AG09309 (cell line): ENCODE data around the gene SLC18B1.

Experiments used
- DNase-seq: peaks from one replicate; pipeline ENCODE4 v3.0.0-alpha.2; 2010; ENCODE audit warnings: low read depth
- H3K4me3 ChIP-seq: 2 replicates; pipeline ENCODE4 v1.5.1; 2011; ENCODE audit warnings: mild to moderate bottlenecking, low read depth, low read length, moderate library complexity; ENCODE audit not compliant: control insufficient read depth
- TF ChIP-seq, protein P1 (sequence below): IDR thresholded peaks from 2 replicates; pipeline ENCODE4 v1.5.1; 2011; ENCODE audit warnings: mild to moderate bottlenecking, low read depth, low read length, inconsistent platforms; ENCODE audit not compliant: insufficient read depth, control insufficient read depth; ENCODE audit errors: missing control alignments

Gene SLC18B1

GRCh38 chr6:132800656-132801055, 2.2 kb upstream of the SLC18B1 start:
- H3K4me3 ChIP-seq: no peak overlapping the region
- DNase-seq: no peak
- TF ChIP-seq, protein P1, sequence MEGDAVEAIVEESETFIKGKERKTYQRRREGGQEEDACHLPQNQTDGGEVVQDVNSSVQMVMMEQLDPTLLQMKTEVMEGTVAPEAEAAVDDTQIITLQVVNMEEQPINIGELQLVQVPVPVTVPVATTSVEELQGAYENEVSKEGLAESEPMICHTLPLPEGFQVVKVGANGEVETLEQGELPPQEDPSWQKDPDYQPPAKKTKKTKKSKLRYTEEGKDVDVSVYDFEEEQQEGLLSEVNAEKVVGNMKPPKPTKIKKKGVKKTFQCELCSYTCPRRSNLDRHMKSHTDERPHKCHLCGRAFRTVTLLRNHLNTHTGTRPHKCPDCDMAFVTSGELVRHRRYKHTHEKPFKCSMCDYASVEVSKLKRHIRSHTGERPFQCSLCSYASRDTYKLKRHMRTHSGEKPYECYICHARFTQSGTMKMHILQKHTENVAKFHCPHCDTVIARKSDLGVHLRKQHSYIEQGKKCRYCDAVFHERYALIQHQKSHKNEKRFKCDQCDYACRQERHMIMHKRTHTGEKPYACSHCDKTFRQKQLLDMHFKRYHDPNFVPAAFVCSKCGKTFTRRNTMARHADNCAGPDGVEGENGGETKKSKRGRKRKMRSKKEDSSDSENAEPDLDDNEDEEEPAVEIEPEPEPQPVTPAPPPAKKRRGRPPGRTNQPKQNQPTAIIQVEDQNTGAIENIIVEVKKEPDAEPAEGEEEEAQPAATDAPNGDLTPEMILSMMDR: no peak

DNA sequence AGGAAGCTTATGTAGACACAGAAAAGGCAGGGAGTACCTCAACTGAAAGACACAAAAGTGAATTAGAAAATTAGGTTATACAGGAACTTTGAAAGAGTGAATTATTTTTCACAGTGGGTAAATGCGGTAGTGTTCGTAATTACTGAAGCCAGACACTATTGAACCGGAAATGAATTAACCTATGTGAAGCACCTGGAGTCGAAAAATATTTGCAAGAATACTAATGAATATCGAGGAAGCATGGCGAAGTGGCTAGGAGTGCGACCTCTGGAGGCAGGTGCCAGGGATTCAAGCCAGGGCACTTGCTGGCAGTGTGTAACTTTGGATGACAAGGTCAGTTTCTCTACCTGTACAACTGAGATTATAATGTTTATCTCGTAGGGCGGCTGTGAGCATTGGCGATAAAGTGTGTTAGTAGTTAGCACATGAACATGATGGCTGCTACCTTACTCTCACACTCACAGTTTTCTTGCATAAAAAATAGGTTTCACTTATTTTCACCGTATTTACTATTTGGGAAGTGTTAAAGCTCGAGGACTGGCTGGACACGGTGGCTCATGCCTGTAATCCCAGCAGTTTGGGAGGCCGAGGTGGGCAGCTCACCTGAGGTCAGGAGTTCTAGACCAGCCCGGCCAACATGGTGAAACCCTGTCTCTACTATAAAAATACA, 567 bp upstream of the SLC18B1 start:
- H3K4me3 ChIP-seq: peak overlapping the region; percentile 80
- DNase-seq: no peak
- TF ChIP-seq, protein P1: peak; percentile 86

GRCh38 chr6:132795461-132795860, 3.0 kb downstream of the SLC18B1 start:
- no peak overlapping the region for H3K4me3 ChIP-seq
- TF ChIP-seq, protein P1: no peak
- no peak for DNase-seq

- DNase-seq: no peak
- TF ChIP-seq, protein P1: no peak
- no peak overlapping the region for H3K4me3 ChIP-seq
These were observed 5.9 kb downstream of the SLC18B1 start for GRCh38 chr6:132792510-132792909.

GRCh38 chr6:132790450-132790849, 8.0 kb downstream of the SLC18B1 start:
- TF ChIP-seq, protein P1: no peak

DNA sequence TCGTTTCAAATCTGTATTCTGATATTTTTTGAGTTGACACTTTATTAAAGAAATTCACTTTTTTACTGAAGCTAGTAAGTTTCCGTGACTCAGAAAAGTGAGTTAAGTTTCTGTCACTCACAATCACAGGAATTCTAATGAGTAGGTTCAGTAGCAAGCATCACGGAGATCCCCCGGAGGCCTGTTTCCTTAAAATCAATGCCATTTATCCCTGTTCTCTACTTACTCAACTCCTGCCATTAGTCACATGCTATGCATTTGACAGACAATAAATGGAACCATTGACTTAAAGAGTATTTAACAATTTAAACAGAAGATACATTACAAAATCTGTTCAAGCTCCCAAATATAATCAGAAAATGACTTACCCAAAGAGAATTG, 9.1 kb downstream of the SLC18B1 start:
- no peak overlapping the region for H3K4me3 ChIP-seq
- TF ChIP-seq, protein P1: no peak
- no peak for DNase-seq

More at GRCh38 chr6:132790450-132790849, 8.0 kb downstream of the SLC18B1 start:
- DNase-seq: no peak
- H3K4me3 ChIP-seq: no peak overlapping the region

GRCh38 chr6:132788658-132789395, 9.6 kb downstream of the SLC18B1 start:
- H3K4me3 ChIP-seq: no peak overlapping the region
- DNase-seq: no peak
- TF ChIP-seq, protein P1: no peak
